ENCODE measurements around the gene SLC6A19. TPM values are rescaled to one million over a fixed set of nuclear protein-coding genes. Genes with fewer than 3 reads are reported as not detected.

The SLC6A19 gene
- total and polyA plus RNA-seq, 9 of the 15 experiments (the other 6 are each of a cell fraction or from before 2014, with no cell fraction given): 0.03 to 1.6 (median 0.59) TPM

- TF ChIP-seq POLR2AphosphoS5 (IDR thresholded peaks at IDR 0.05; ENCODE audit: control insufficient read depth, insufficient read depth, low read depth, low read length): no peak
- no peak for TF ChIP-seq CREBBP (IDR thresholded peaks at IDR 0.05; ENCODE audit: low read depth, low read length)
- no peak for TF ChIP-seq SMAD2 (IDR thresholded peaks at IDR 0.05; ENCODE audit: low read depth, low read length)
- no peak for TF ChIP-seq GTF3C2 (IDR thresholded peaks at IDR 0.05; ENCODE audit: borderline replicate concordance, extremely low read depth, insufficient read length)
- TF ChIP-seq, protein P1, sequence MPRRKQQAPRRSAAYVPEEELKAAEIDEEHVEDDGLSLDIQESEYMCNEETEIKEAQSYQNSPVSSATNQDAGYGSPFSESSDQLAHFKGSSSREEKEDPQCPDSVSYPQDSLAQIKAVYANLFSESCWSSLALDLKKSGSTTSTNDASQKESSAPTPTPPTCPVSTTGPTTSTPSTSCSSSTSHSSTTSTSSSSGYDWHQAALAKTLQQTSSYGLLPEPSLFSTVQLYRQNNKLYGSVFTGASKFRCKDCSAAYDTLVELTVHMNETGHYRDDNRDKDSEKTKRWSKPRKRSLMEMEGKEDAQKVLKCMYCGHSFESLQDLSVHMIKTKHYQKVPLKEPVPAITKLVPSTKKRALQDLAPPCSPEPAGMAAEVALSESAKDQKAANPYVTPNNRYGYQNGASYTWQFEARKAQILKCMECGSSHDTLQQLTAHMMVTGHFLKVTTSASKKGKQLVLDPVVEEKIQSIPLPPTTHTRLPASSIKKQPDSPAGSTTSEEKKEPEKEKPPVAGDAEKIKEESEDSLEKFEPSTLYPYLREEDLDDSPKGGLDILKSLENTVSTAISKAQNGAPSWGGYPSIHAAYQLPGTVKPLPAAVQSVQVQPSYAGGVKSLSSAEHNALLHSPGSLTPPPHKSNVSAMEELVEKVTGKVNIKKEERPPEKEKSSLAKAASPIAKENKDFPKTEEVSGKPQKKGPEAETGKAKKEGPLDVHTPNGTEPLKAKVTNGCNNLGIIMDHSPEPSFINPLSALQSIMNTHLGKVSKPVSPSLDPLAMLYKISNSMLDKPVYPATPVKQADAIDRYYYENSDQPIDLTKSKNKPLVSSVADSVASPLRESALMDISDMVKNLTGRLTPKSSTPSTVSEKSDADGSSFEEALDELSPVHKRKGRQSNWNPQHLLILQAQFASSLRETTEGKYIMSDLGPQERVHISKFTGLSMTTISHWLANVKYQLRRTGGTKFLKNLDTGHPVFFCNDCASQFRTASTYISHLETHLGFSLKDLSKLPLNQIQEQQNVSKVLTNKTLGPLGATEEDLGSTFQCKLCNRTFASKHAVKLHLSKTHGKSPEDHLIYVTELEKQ (CRISPR knock-in tag; IDR thresholded peaks at IDR 0.05): no peak
- TF ChIP-seq MAZ (CRISPR knock-in tag; conservative IDR thresholded peaks at IDR 0.05 in 1 of 2, IDR thresholded peaks at IDR 0.05 in 1 of 2): 0 out of 4 replicates have a peak, but pooled peaks of 1 of the 2 experiments have one; percentile 27
- no peak for TF ChIP-seq TBP (optimal IDR thresholded peaks at IDR 0.05; ENCODE audit: low read depth, low read length)
- TF ChIP-seq ZNF212 (CRISPR knock-in tag; IDR thresholded peaks at IDR 0.05): no peak
- TF ChIP-seq NFATC3 (IDR thresholded peaks at IDR 0.05): no peak
- no peak for TF ChIP-seq CBX1 (IDR thresholded peaks at IDR 0.05; ENCODE audit: low read depth)
- no peak for TF ChIP-seq NUFIP1 (IDR thresholded peaks at IDR 0.05; ENCODE audit: partially characterized antibody)
- TF ChIP-seq, protein P2, sequence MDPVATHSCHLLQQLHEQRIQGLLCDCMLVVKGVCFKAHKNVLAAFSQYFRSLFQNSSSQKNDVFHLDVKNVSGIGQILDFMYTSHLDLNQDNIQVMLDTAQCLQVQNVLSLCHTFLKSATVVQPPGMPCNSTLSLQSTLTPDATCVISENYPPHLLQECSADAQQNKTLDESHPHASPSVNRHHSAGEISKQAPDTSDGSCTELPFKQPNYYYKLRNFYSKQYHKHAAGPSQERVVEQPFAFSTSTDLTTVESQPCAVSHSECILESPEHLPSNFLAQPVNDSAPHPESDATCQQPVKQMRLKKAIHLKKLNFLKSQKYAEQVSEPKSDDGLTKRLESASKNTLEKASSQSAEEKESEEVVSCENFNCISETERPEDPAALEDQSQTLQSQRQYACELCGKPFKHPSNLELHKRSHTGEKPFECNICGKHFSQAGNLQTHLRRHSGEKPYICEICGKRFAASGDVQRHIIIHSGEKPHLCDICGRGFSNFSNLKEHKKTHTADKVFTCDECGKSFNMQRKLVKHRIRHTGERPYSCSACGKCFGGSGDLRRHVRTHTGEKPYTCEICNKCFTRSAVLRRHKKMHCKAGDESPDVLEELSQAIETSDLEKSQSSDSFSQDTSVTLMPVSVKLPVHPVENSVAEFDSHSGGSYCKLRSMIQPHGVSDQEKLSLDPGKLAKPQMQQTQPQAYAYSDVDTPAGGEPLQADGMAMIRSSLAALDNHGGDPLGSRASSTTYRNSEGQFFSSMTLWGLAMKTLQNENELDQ (CRISPR knock-in tag; IDR thresholded peaks at IDR 0.05; ENCODE audit: borderline replicate concordance): no peak
- no peak for TF ChIP-seq TCF3 (CRISPR knock-in tag; IDR thresholded peaks at IDR 0.05)
- TF ChIP-seq RBBP5 (IDR thresholded peaks at IDR 0.05; ENCODE audit: borderline replicate concordance, insufficient read depth, low read length, poor library complexity, severe bottlenecking): no peak
- TF ChIP-seq MYNN (IDR thresholded peaks at IDR 0.05): peak; percentile 51; the same call in 1 of the 2 replicates
- TF ChIP-seq MYNN (CRISPR knock-in tag; IDR thresholded peaks at IDR 0.05): no peak
- no peak for TF ChIP-seq MTA3 (IDR thresholded peaks at IDR 0.05; ENCODE audit: borderline replicate concordance)
Observed at GRCh38 chr5:1201327-1202025, at the start of gene SLC6A19 (continued).

Measured in K562 (cell line).